ENCODE data around the gene OSBPL6.

DNA sequence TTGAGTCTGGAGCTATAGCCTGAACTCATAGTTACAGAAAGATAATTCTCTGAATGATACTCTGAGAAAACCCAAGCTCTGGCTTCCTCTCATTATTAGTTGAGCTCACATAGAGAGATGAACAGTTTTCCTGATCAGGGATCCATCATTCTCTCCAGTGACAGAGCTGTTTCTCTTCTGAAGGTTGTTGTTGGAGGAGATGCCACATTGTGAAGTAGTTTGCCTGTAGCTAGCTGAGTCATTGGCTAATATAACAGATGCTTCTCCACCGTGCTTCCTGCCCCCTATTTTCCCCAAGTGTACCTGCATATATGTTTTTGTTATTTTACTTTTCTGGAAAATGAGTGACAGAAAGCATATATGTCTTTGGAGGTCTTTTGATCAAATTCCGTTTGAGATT lies 64.6 kb downstream of the OSBPL6 start:
- TF ChIP-seq ZNF274 (IDR thresholded peaks at IDR 0.05; ENCODE audit: low read depth, low read length) (no peak), POLR2A (IDR thresholded peaks at IDR 0.05; ENCODE audit: borderline replicate concordance, extremely low read depth, insufficient read depth, insufficient read length) (no peak), EZH2 (IDR thresholded peaks at IDR 0.05) (no peak), EZH2phosphoT487 (IDR thresholded peaks at IDR 0.05; ENCODE audit: borderline replicate concordance) (no peak), POLR2AphosphoS5 (IDR thresholded peaks at IDR 0.05; ENCODE audit: low read depth, low read length) (no peak), TCF7L2 (IDR thresholded peaks at IDR 0.05; ENCODE audit: borderline replicate concordance, extremely low read depth, insufficient read depth, insufficient read length) (no peak)
- TF ChIP-seq, protein P1, sequence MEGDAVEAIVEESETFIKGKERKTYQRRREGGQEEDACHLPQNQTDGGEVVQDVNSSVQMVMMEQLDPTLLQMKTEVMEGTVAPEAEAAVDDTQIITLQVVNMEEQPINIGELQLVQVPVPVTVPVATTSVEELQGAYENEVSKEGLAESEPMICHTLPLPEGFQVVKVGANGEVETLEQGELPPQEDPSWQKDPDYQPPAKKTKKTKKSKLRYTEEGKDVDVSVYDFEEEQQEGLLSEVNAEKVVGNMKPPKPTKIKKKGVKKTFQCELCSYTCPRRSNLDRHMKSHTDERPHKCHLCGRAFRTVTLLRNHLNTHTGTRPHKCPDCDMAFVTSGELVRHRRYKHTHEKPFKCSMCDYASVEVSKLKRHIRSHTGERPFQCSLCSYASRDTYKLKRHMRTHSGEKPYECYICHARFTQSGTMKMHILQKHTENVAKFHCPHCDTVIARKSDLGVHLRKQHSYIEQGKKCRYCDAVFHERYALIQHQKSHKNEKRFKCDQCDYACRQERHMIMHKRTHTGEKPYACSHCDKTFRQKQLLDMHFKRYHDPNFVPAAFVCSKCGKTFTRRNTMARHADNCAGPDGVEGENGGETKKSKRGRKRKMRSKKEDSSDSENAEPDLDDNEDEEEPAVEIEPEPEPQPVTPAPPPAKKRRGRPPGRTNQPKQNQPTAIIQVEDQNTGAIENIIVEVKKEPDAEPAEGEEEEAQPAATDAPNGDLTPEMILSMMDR (IDR thresholded peaks at IDR 0.05 in 2 of 3, conservative IDR thresholded peaks at IDR 0.05 in 1 of 3; ENCODE audit: borderline replicate concordance in 1 of 3, insufficient read depth in 1 of 3, low read depth in 2 of 3, low read length in 2 of 3), result no peak
- TF ChIP-seq, protein P2, sequence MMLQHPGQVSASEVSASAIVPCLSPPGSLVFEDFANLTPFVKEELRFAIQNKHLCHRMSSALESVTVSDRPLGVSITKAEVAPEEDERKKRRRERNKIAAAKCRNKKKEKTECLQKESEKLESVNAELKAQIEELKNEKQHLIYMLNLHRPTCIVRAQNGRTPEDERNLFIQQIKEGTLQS (IDR thresholded peaks at IDR 0.05), result no peak

Measured in HCT116 (cell line).